K562 treated with DMSO at 1 percent for 4 hours (cell line): ENCODE results near the gene H19. TPM values are rescaled to one million over a fixed set of nuclear protein-coding genes. Genes with fewer than 3 reads are reported as not detected.

Experiments
- total RNA-seq: library from RNA; unstranded; fragments of 300-600 nt; gene quantifications from 2 replicates; pipeline ENCODE4 v1.2.3, GENCODE V29; 2022; ENCODE audit not compliant: insufficient read depth

H19 gene
- 7.2 and 17.8 TPM in 2 replicates for total RNA-seq

DNA sequence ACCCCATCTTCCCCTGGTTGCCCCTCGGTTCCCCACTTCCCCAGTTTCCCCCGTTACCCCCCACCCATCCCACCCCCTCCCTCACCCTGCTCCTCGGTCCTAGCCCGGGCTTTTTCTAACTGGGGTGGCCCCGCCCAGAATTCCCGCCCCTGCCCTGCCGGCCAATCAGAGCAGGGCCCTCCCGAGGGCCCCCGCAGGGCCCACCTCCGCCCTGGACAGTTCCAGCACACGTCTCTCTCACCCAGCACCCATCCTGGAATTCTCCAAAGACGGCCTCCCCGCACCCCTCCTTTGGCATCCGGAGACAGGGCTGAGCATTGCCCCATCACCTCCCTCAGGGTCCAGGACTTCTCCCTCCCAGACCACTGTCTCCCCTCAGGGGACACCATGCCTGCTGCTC is at the start of gene H19:
TSS of gene H19 (minus strand) at position 88 of the 400 bp plus-strand sequence.

DNA sequence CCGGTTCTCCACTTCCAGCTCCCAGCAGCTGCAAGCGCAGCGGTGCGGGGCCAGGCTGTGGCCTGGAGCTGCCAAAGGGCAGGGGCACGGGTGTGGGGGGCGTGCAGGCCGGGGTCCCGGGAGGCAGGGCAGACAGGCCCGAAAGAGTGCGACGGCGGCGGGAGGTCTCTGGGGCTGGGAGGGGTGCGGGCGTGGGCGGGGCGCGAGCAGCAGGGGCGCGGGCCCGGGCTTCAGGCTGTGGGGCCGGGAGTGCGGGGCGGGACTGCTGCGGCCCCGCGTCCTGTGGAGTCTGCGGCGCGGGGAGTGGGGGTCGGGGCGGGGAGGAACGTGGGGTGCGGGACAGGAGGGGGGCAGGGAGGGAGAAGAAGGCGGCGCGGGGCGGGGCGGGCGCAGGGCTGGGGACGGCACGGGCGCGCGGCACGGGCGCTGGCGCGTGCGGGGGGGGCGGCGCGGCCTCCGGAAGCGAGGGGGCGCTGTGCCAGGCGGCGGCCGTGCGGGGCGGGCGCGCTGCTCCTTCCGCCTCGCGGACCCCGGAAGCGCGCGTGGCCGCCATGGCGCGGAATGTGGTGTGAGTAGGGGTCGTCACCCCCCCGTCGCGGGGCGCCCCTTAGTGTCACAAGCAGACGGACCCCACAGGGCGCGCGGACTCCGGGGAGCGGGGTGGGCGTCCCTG is 50.7 kb downstream of the H19 start, which contains the start of gene MRPL23:
TSS of gene MRPL23 (plus strand) at position 521 of the 673 bp plus-strand sequence. CDS start at position 552, 31 bp downstream.

Other genes with a start within 250 kb of the H19 start
- 0.51 TPM in 1 of 2 replicates, not detected in the other for gene IFITM10, start 247.2 kb downstream of the H19 start, total RNA-seq
- gene CTSD, start 233.9 kb downstream of the H19 start, total RNA-seq = 399 and 434 TPM in 2 replicates
- not detected in 2 replicates for gene SYT8, start 162.9 kb downstream of the H19 start, total RNA-seq
- gene TNNI2, start 158.9 kb downstream of the H19 start, total RNA-seq = not detected in 2 replicates
- not detected in 2 replicates for gene LSP1, start 144.8 kb downstream of the H19 start, total RNA-seq
- gene PRR33, start 105.9 kb downstream of the H19 start, total RNA-seq = not detected in 2 replicates
- not detected in 2 replicates for gene TNNT3, start 78.1 kb downstream of the H19 start, total RNA-seq
- gene MRPL23, start 50.5 kb downstream of the H19 start, total RNA-seq = 58.2 and 59.5 TPM in 2 replicates
- not detected in 2 replicates for gene IGF2, start 141.5 kb upstream of the H19 start, total RNA-seq
- not detected in 2 replicates for gene INS, start 163.4 kb upstream of the H19 start, total RNA-seq
- gene TH, start 174.0 kb upstream of the H19 start, total RNA-seq = not detected in 2 replicates